BJ (cell line): ENCODE data around the gene PCYT1A. TPM values are rescaled to one million over a fixed set of nuclear protein-coding genes. Genes with fewer than 3 reads are reported as not detected.

Experiments
- CTCF ChIA-PET: fragments of 350-600 bp; formaldehyde crosslinking; extraction: SDS; loops from one replicate; lab custom pipeline; 2021; ENCODE audit warnings: antibody characterized with exemption, inconsistent platforms; lab: Yijun Ruan, JAX
- POLR2A ChIA-PET: fragments of 300-600 bp; sonication (Branson Sonifier 250); formaldehyde crosslinking; extraction: SDS; loops from one replicate; lab custom pipeline; 2021; ENCODE audit warnings: antibody characterized with exemption; lab: Charles Lee
- DNase-seq: peaks from one replicate; pipeline ENCODE4 v3.0.0-alpha.2; 2011; ENCODE audit warnings: low read depth
- H3K27me3 ChIP-seq: 2 replicates; pipeline ENCODE4 v1.6.0; 2011; ENCODE audit warnings: low read length; ENCODE audit not compliant: control insufficient read depth, insufficient read depth
- H3K36me3 ChIP-seq: 2 replicates; pipeline ENCODE4 v1.5.1; 2011; ENCODE audit warnings: low read length; ENCODE audit not compliant: control insufficient read depth, insufficient read depth
- H3K4me3 ChIP-seq: 2 replicates; pipeline ENCODE4 v1.5.1; 2011; ENCODE audit warnings: low read depth, mild to moderate bottlenecking, control low read depth, low read length
- polyA minus RNA-seq: library from RNA; depleted of rRNA, polyadenylated mRNA; stranded (reverse); fragments of >200 nt; gene quantifications from 2 replicates; pipeline ENCODE4 v1.2.3, GENCODE V29; 2011; rRNA and poly(A)+ RNA removed
- polyA plus RNA-seq: library from polyadenylated mRNA; depleted of rRNA; stranded (reverse); fragments of >200 nt; gene quantifications from 2 replicates; pipeline ENCODE4 v1.2.3, GENCODE V29; 2011; rRNA removed
- TF ChIP-seq, protein P1 (sequence below): IDR thresholded peaks from 2 replicates; pipeline ENCODE4 v1.5.1; 2011; ENCODE audit warnings: low read depth, mild to moderate bottlenecking, control low read depth, inconsistent platforms, low read length, moderate library complexity; ENCODE audit not compliant: insufficient read depth

The PCYT1A gene
- polyA plus RNA-seq (73.3 and 75.0 TPM in 2 replicates), polyA minus RNA-seq (137 and 144 TPM in 2 replicates)

DNA sequence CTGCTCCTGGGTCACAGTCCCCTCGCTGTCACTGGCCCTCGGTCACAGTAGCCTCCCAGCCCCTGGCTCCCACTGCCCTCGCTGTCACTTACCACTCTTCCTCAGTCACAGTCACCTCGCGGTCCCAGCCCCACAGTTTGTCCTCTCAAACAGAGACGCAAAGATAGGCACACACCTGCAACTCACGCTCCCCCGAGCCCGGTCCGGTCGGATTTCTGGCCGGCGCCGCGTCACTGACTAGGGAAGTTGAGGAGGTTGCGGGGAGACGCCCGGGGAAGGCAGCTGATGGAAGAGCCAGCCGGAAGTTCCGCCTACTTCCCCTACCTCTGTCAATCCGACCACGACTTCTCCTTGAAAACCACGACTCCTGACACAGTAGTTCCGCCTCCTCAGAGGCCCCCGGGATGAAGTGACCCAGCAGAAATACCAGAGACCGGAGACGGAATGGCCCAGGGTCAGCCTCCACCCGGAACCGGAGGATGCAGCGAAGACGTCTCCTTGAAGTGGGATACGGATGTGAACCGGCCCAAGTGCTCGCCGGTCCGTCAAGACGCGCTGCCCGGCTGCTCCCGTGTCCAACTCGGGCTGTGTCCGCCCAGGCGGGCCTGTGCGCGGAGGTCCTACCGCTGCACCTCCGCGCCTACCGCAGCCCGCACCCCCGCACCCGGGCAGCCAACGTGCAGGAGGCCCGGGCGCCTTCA, at the start of gene PCYT1A:
TSS of gene PCYT1A (minus strand) at position 287 of the 701 bp plus-strand sequence. CDS start 17,195 bp downstream, outside the sequence.
- TF ChIP-seq, protein P1, sequence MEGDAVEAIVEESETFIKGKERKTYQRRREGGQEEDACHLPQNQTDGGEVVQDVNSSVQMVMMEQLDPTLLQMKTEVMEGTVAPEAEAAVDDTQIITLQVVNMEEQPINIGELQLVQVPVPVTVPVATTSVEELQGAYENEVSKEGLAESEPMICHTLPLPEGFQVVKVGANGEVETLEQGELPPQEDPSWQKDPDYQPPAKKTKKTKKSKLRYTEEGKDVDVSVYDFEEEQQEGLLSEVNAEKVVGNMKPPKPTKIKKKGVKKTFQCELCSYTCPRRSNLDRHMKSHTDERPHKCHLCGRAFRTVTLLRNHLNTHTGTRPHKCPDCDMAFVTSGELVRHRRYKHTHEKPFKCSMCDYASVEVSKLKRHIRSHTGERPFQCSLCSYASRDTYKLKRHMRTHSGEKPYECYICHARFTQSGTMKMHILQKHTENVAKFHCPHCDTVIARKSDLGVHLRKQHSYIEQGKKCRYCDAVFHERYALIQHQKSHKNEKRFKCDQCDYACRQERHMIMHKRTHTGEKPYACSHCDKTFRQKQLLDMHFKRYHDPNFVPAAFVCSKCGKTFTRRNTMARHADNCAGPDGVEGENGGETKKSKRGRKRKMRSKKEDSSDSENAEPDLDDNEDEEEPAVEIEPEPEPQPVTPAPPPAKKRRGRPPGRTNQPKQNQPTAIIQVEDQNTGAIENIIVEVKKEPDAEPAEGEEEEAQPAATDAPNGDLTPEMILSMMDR: no peak
- Histone ChIP-seq H3K4me3 (peak within 1 kb of the TSS; percentile 59), H3K36me3 (no peaks in the 10 kb centered on the region), H3K27me3 (no peaks in the 10 kb centered on the region)
- ChIA-PET CTCF (no interaction called here), POLR2A (interaction anchor here (1.0 kb wide), 1 partner anchor 20 kb away, joined by 5 read pairs; no protein-coding TSS in a partner anchor)
- peak; percentile 76 for DNase-seq

DNA sequence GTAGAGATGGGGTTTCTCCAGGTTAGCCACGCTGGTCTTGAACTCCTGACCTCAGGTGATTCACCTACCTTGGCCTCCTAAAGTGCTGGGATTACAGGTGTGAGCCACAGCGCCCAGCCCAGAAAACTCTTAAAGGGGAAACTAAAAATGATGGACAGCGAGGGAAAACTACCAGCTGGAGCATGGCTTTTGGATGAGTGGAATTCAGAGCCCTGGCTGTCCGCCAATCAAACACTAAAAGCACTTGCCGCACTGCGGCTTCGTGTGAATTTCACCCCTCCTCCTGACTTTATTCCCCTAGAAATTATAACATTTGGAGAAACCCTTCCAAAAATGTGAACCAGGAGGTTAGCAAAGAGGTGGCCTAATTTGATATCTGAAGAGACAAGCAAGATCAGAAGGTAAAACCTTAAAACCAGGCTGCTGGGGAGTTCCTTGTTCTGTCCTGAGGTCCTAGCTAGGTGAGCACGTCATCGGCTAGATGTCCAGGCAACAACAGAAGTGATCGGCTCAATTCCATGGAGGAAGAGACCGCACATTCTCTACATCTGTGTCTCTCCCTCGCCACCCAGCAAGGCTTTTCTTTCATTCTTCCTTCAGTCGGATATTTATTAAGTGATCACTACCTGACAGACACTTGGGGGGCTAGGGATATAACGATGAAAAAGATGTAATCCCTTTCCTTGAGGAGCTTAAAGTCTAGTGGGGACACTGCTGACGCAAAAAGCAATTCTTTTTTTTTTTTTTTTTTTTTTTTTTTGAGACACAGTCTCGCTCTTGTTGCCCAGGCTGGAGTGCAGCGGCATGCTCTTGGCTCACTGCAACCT, 49.0 kb upstream of the PCYT1A start:
- POLR2A ChIA-PET: interaction anchor here (0.6 kb wide), 1 partner anchor 25 kb away, joined by 5 read pairs; no protein-coding TSS in a partner anchor

DNA sequence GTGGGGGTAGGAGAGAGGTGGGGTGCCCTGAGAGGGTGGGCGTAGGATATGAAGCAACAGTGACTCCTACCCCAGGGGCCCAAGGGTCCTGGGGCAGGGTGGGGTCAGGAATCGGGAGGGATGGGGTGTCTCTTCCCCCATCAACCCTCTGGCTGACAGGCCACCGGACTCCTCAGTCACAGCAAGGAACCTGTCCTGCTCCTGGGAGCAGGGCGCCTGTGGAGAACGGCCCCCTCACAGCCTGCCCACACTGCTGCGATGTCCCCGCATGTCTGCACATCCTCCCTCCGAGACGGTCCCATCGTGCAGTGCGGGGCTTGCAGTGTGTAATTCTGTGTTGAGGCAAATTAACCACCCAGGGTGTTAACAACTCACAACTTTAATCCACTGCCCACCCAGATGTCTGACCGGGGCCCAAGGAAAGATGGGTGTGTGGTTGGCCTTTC, 48.0 kb upstream of the PCYT1A start:
- no peaks in the 10 kb centered on the region for H3K27me3 ChIP-seq
- ChIA-PET CTCF (no interaction called here), POLR2A (no interaction called here)
- no peak for DNase-seq
- no peaks in the 10 kb centered on the region for H3K36me3 ChIP-seq
- TF ChIP-seq, protein P1: no peak
- H3K4me3 ChIP-seq: no peak overlapping the region

More for the DNA sequence above, 49.0 kb upstream of the PCYT1A start:
- TF ChIP-seq, protein P1: no peak
- Histone ChIP-seq H3K27me3 (no peaks in the 10 kb centered on the region), H3K36me3 (no peaks in the 10 kb centered on the region), H3K4me3 (no peak overlapping the region)
- DNase-seq: no peak
- CTCF ChIA-PET: no interaction called here

DNA sequence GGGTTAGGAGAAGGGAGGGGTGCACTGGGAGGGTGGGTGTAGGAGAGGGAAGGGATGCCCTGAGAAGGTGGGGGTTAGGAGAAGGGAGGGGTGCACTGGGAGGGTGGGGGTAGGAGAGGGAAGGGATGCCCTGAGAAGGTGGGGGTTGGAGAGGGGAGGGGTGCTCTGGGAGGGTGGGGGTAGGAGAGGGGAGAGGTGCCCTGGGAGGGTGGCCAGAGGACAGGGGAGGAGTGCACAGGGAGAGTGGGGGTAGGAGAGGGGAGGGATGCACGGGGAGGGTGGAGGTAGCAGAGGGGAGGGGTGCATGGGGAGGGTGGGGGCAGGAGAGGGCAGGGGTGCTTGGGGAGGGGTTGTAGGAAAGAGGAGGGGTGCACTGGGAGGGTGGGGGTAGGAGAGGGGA, 47.5 kb upstream of the PCYT1A start:
- no peaks in the 10 kb centered on the region for H3K27me3 ChIP-seq
- H3K4me3 ChIP-seq: no peak overlapping the region
- TF ChIP-seq, protein P1: no peak
- DNase-seq: no peak
- ChIA-PET CTCF (no interaction called here), POLR2A (no interaction called here)
- H3K36me3 ChIP-seq: no peaks in the 10 kb centered on the region

DNA sequence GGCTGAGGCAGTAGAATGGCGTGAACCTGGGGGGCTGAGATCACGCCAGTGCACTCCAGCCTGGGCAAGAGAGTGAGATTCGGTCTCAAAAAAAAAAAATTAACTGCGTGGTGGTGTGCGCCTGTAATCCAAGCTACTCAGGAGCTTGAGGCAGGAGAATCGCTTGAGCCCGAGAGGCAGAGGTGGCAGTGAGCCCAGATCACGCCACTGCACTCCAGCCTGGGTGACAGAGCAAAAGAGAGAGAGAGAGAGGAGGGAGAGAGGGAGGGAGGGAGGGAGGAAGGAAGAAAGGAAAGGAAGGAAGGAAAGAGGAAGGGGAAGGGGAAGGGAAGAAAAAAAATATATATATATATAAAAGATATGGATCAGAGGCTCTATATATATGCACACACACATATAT, 44.6 kb upstream of the PCYT1A start:
- TF ChIP-seq, protein P1: no peak
- DNase-seq: no peak
- no peaks in the 10 kb centered on the region for H3K27me3 ChIP-seq
- H3K4me3 ChIP-seq: no peak overlapping the region
- ChIA-PET CTCF (no interaction called here), POLR2A (no interaction called here)
- H3K36me3 ChIP-seq: no peaks in the 10 kb centered on the region
